Lower leg skin (tissue), 3 donors: ENCODE measurements around the gene CAMK1.

Experiments
- POLR2A ChIP-seq, 2 donors: fragments of 450-650 bp; IDR thresholded peaks; one replicate each; pipeline ENCODE4 v1.6.1; 2016 to 2017; ENCODE audit warnings: antibody characterized with exemption in 2 of 2, mild to moderate bottlenecking in 1 of 2, moderate library complexity in 1 of 2
- TF ChIP-seq, protein P1 (sequence below), 3 donors: fragments of 450-650 bp; IDR thresholded peaks; one replicate each; pipeline ENCODE4 v1.5.1; 2016; ENCODE audit warnings: antibody characterized with exemption in 3 of 3, mild to moderate bottlenecking in 3 of 3, moderate library complexity in 2 of 3

DNA sequence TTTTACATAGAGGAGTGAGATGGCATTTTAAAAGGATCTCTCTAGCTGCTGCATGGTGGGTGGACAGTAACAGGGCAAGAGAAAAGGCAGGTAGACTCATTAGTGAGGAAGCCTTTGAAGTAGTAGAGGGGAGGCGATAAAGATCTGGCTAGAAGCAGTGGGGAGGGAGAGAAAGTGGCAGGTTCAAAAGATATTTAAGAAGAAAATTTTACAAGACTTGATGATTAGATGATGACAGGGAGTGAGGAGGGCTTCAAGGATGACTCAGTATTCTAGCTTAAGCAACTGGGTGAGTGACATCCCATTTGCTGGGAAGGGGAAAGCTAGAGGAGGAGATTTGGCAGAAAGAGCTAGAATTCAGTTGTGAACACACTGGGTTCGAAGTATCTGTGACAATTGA is 42.0 kb downstream of the CAMK1 start:
- TF ChIP-seq, protein P1, sequence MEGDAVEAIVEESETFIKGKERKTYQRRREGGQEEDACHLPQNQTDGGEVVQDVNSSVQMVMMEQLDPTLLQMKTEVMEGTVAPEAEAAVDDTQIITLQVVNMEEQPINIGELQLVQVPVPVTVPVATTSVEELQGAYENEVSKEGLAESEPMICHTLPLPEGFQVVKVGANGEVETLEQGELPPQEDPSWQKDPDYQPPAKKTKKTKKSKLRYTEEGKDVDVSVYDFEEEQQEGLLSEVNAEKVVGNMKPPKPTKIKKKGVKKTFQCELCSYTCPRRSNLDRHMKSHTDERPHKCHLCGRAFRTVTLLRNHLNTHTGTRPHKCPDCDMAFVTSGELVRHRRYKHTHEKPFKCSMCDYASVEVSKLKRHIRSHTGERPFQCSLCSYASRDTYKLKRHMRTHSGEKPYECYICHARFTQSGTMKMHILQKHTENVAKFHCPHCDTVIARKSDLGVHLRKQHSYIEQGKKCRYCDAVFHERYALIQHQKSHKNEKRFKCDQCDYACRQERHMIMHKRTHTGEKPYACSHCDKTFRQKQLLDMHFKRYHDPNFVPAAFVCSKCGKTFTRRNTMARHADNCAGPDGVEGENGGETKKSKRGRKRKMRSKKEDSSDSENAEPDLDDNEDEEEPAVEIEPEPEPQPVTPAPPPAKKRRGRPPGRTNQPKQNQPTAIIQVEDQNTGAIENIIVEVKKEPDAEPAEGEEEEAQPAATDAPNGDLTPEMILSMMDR (IDR thresholded peaks at IDR 0.05): no peak
- TF ChIP-seq POLR2A (IDR thresholded peaks at IDR 0.05): no peak
